Subcutaneous adipose tissue (tissue), 4 donors: Measurements from ENCODE around the gene CYP39A1. TPM values are rescaled to one million over a fixed set of nuclear protein-coding genes. Genes with fewer than 3 reads are reported as not detected.

ENCODE experiments used
- total RNA-seq, 4 donors: library from RNA; depleted of rRNA; stranded (reverse); fragments of >200 nt; gene quantifications; one replicate each; pipeline ENCODE4 v1.1.0, GENCODE V29; 2016
- TF ChIP-seq, protein P1 (sequence below): fragments of 450-650 bp; IDR thresholded peaks from one replicate; pipeline ENCODE4 v1.5.1; 2016; ENCODE audit warnings: low read depth, mild to moderate bottlenecking, control low read depth, antibody characterized with exemption, moderate library complexity

The CYP39A1 gene
- total RNA-seq, 4 donors from 2014 or later = 0.88 to 2.0 (median 1.1) TPM

- TF ChIP-seq, protein P1, sequence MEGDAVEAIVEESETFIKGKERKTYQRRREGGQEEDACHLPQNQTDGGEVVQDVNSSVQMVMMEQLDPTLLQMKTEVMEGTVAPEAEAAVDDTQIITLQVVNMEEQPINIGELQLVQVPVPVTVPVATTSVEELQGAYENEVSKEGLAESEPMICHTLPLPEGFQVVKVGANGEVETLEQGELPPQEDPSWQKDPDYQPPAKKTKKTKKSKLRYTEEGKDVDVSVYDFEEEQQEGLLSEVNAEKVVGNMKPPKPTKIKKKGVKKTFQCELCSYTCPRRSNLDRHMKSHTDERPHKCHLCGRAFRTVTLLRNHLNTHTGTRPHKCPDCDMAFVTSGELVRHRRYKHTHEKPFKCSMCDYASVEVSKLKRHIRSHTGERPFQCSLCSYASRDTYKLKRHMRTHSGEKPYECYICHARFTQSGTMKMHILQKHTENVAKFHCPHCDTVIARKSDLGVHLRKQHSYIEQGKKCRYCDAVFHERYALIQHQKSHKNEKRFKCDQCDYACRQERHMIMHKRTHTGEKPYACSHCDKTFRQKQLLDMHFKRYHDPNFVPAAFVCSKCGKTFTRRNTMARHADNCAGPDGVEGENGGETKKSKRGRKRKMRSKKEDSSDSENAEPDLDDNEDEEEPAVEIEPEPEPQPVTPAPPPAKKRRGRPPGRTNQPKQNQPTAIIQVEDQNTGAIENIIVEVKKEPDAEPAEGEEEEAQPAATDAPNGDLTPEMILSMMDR = no peak
Measured at GRCh38 chr6:46539866-46540265, 112.8 kb downstream of the CYP39A1 start.

- TF ChIP-seq, protein P1 = no peak
Measured at GRCh38 chr6:46538800-46539480, 113.7 kb downstream of the CYP39A1 start.

- TF ChIP-seq, protein P1 = no peak
Measured at GRCh38 chr6:46530896-46531295, 121.7 kb downstream of the CYP39A1 start.

DNA sequence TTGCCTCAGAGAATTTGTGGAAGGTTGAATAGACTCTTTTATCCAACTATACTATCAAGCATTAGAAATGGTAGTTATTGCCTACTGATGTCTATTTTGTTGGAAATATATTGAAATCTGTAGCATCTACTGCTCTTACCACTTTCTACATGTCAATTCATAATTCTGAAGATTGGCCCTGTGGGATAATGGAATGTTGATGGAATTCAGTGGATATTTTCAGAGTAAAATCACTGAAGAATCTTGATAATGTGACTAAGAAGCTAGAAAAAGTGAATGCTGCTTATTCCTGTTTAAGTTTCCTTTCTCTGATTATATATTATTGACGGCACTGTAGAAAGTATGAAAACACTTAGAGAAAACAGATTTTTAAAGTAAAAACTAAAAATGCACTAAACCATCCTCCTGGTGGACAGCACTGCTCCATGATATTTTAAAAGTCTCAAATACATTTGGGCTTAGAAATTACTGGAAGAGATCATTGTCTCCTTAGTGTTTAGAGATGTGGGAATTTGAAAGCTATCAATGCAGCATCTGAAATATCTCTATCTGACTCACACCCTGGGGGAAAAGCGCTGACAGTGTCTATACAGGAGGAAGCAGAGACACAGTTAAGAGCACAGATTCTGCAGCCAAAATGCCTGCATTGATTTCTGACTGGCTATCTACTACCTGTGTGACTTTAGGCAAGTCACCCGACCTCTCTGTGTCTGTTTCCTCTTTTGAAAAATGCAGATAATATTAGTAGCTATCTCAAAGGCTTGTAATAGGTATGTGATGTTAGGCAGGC lies 123.5 kb downstream of the CYP39A1 start:
- TF ChIP-seq, protein P1 = no peak

- TF ChIP-seq, protein P1 = no peak
Measured at GRCh38 chr6:46526607-46527006, 126.0 kb downstream of the CYP39A1 start.

GRCh38 chr6:46525583-46525982 lies 127.0 kb downstream of the CYP39A1 start:
- TF ChIP-seq, protein P1 = no peak

- TF ChIP-seq, protein P1 = no peak
Measured at GRCh38 chr6:46521464-46521971, 131.1 kb downstream of the CYP39A1 start.
